ENCODE data around the gene FAM169A.
"Not testable (repeated sequence)": the region's sequence is repeated elsewhere in the genome, so short reads cannot be mapped to it uniquely, and the experiment has no call there.

Gene FAM169A

GRCh38 chr5:74865804-74866595 is at the start of gene FAM169A:
Gene FAM169A (minus strand): TSS chr5:74866387. CDS start chr5:74841676, 24,711 bp downstream.
- no peak for FAIRE-seq

- no peak for FAIRE-seq
Measured at GRCh38 chr5:74915488-74915887, 49.3 kb upstream of the FAM169A start.

GRCh38 chr5:74911421-74911820 is 45.2 kb upstream of the FAM169A start:
- not testable (repeated sequence) for FAIRE-seq

DNA sequence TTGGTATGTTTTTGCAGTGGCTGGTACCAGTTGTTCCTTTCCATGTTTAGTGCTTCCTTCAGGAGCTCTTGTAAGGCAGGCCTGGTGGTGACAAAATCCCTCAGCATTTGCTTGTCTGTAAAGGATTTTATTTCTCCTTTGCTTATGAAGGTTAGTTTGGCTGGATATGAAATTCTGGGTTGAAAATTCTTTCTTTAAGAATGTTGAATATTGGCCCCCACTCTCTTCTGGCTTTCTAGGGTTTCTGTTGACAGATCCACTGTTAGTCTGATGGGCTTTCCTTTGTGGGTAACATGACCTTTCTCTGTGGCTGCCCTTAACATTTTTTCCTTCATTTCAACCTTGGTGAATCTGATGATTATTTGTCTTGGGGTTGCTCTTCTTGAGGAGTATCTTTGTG is 43.7 kb upstream of the FAM169A start:
- FAIRE-seq = not testable (repeated sequence)

- FAIRE-seq = not testable (repeated sequence)
Measured at GRCh38 chr5:74908237-74908636, 42.0 kb upstream of the FAM169A start.

- not testable (repeated sequence) for FAIRE-seq
Measured at GRCh38 chr5:74904713-74905112, 38.5 kb upstream of the FAM169A start.

GRCh38 chr5:74903165-74903787 is 37.1 kb upstream of the FAM169A start:
- FAIRE-seq = peak; percentile 99

- FAIRE-seq = no peak
Measured at GRCh38 chr5:74897049-74897448, 30.9 kb upstream of the FAM169A start.

DNA sequence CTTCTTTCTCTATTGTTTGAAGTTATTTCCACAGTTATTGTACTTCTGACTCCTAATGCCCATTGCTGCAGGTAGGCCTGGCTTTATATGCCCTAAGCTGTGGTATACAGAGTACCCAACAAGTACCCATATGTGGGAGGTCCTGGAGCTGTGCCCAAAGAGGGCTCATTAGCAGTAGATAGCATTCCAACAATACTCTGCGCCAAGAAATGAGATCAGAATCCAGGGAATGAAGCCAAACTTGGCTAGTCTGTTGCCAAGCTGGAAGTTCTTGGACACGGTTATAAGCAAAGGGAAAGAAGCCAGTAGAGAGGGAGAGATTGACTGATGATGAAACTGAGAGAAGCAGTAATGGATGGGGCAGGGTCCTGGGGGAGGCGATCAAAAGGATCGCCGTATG is 29.7 kb upstream of the FAM169A start:
- no peak for FAIRE-seq

- no peak for FAIRE-seq
Measured at GRCh38 chr5:74894351-74894750, 28.2 kb upstream of the FAM169A start.

GRCh38 chr5:74892921-74893320 is 26.7 kb upstream of the FAM169A start:
- no peak for FAIRE-seq

GRCh38 chr5:74889523-74890105 is 23.4 kb upstream of the FAM169A start:
- no peak for FAIRE-seq

- FAIRE-seq = no peak
Measured at GRCh38 chr5:74888117-74888516, 21.9 kb upstream of the FAM169A start.

DNA sequence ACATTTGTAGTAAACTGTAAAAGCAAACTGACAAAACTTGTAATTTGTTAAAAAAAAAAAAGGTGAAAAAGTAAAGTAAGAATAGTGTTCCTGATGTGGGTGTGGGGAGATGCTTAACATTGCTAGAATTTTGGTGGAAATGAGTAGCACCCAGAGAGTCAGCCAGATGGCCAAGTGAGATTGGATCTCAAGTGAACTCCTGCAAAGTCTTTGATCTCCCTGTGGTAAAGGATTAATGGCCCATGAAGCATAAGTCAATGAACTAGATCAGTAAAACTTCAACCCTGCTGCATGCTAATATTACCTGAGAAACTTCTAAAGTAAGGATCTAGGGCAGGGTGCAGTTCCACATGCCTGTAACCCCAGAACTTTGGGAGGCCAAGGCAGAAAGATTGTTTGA is 19.0 kb upstream of the FAM169A start:
- FAIRE-seq = no peak

DNA sequence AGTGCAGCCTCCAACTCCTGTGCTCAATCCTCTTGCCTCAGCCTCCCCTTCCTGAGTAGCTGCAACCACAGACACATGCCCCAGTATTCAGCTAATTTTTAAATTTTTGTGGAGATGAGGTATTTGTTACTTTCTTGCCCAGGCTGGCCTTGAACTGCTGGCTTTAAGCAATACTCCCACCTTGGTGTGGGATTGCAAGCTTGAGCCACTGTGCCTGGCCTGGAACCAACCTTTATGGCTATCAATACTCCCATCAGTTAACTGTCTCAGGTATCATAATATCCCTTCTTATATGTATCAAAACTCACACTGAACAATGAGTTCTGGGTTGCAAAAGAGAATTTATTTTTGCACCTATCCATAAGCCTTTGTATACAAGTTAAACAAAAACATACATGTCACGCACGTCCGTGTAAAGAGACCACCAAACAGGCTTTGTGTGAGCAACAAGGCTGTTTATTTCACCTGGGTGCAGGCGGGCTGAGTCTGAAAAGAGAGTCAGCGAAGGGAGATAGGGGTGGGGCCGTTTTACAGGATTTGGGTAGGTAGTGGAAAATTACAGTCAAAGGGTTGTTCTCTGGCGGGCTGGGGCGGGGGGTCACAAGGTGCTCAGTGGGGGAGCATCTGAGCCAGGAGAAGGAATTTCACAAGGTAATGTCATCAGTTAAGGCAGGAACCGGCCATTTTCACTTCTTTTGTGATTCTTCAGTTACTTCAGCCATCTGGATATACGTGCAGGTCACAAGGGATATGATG is 16.4 kb upstream of the FAM169A start:
- not testable (repeated sequence) for FAIRE-seq

DNA sequence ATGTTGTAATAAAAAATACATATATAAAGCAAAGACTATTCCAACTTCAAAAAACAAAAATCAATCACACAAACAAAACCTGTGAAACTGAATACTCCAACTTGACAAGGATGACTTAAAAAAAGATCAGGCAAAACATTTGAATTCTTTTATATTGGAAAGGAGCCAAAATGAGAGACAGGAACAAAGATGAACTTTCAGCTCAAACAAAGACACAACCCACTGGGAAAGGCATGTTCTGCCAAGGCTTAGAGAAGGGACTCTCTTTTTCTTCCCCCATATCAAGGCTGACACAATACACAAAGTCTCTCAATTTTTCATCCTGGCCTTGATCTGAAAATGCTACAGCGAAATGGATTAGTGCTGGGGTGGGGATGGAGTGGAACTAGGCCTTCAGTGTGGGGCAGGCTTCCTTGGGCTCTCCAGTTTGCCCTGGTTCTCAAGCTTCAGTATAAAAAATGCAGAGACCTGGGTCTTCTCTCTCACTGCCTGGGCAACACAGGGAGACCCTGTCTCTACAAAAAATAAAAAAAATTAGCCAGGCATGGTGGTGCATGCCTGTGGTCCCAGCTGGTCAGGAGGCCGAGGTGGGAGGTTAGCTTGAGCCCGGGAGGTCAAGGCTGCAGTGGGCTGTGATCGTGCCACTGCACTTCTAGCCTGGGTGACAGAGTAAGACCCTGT is 11.6 kb upstream of the FAM169A start:
- FAIRE-seq = no peak

DNA sequence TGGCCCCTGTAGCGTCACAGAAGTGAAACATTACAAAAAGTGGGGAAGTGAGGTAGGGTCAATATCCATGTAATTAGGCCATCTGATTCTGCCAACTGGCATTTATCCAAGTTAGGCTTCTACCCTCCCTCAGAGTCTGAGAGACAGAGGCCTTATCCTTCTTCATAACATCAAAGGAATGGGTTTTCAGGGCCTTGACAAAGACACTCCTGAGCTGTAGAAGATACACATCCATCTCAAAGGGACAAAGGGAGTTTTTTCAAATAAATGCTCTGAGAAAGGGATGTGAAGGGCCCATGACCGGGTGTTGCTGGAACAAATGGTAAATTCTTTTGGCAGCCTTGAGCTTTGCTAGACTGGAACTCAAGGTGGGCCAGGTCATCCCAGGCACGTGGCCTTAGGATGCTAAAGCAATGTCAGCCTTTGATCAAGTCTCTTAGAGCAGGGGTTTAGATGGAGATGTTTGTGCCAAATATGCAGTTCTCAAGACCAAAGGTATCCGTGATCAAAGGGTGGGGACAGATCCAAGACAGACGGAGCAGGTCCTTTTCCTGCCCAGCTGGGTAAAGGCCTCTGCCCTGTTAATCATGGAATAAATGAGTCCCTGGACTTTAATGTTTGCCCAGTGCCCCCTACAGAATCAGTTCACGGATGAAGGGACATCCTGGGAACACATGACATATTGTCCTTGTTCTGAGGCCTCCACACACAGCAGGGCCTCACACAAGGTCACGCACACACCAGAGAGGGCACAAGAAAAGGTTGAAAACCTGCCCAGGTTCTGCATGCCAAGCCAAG is 10.0 kb upstream of the FAM169A start:
- no peak for FAIRE-seq

DNA sequence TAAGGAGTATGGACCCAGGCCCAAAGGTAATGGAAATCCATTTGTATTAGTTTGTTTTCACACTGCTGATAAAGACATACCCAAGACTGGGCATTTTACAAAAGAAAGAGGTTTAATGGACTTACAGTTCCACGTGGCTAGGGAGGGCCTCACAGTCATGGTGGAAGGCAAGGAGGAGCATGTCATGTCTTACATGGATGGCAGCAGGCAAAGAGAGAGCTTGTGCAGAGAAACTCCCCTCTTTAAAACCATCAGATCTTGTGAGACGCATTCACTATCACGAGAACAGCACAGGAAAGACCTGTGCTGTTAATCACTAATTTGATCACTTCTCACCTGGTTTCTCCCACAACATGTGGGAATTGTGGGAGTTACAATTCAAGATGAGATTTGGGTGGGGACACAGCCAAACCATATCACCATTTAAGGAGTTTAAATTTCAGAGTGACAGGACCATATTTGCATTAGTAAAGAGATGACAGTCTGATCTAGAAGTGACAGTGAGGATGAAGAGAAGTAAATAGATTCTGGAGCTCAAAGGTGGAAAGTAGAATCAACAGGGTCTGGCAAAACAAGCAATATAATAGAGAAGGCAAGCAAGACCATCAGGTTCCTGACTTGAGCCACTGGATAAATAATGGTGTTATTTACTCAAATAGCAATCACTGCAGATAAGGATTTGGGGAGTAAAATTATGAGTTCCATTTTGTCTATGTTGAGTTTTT is 7.5 kb upstream of the FAM169A start:
- no peak for FAIRE-seq

GRCh38 chr5:74870299-74871067 is 4.3 kb upstream of the FAM169A start:
- FAIRE-seq = no peak

- FAIRE-seq = not testable (repeated sequence)
Measured at GRCh38 chr5:74869414-74869813, 3.2 kb upstream of the FAM169A start.
